WTC11 (cell line): ENCODE measurements around the gene FAN1. TPM values are rescaled to one million over a fixed set of nuclear protein-coding genes. Genes with fewer than 3 reads are reported as not detected.

Source experiments
- ATAC-seq: fragments of 200-7000 bp; cut with Tn5 transposase; 2 replicates; pipeline ENCODE4 v1.10.0; 2021; ENCODE audit warnings: mild to moderate bottlenecking, moderate library complexity
- CTCF ChIA-PET: fragments of 300-600 bp; sonication (Branson Sonifier 250); formaldehyde crosslinking; loops from one replicate; lab custom pipeline; 2021; ENCODE audit warnings: antibody characterized with exemption; lab: Charles Lee
- POLR2A ChIA-PET: fragments of 350-600 bp; sonication (Branson Sonifier 250); formaldehyde crosslinking; loops from one replicate; lab custom pipeline; 2021; ENCODE audit warnings: antibody characterized with exemption; lab: Charles Lee
- DNase-seq: peaks from one replicate; pipeline ENCODE4 v3.0.0; 2021; ENCODE audit warnings: low spot score
- H3K27ac Mint-ChIP-seq: 2 replicates; pipeline ENCODE4 v1.8.0; 2021; ENCODE audit warnings: mixed read lengths
- H3K27me3 Mint-ChIP-seq: 2 replicates; pipeline ENCODE4 v1.8.0; 2021; ENCODE audit warnings: low read depth, mild to moderate bottlenecking, moderate library complexity, mixed read lengths
- H3K36me3 Mint-ChIP-seq: 2 replicates; pipeline ENCODE4 v1.8.0; 2021; ENCODE audit warnings: mixed read lengths
- H3K4me1 Mint-ChIP-seq: 2 replicates; pipeline ENCODE4 v1.8.0; 2022; ENCODE audit warnings: mixed read lengths
- H3K4me3 Mint-ChIP-seq: 2 replicates; pipeline ENCODE4 v1.8.0; 2021; ENCODE audit warnings: mild to moderate bottlenecking, moderate library complexity, mixed read lengths
- H3K9me3 Mint-ChIP-seq: 2 replicates; pipeline ENCODE4 v1.8.0; 2021; ENCODE audit warnings: mixed read lengths
- CDX4 ChIP-seq: fragments of 250-450 bp; sonication (Bioruptor Pico); IDR thresholded peaks from 2 replicates; pipeline ENCODE4 v1.9.0; 2021; ENCODE audit warnings: moderate library complexity, mild to moderate bottlenecking, inconsistent platforms, borderline replicate concordance
- E2F4 ChIP-seq: sonication (generic); formaldehyde crosslinking; IDR thresholded peaks from 2 replicates; pipeline ENCODE4 v1.8.1; 2022; ENCODE audit warnings: low read depth, mild to moderate bottlenecking, moderate library complexity, missing genetic modification reagents, borderline replicate concordance
- ELF4 ChIP-seq: sonication (generic); formaldehyde crosslinking; IDR thresholded peaks from 2 replicates; pipeline ENCODE4 v1.8.1; 2022; ENCODE audit warnings: low read depth, mild to moderate bottlenecking, moderate library complexity, missing genetic modification reagents
- EMX1 ChIP-seq: fragments of 250-450 bp; sonication (Bioruptor Pico); IDR thresholded peaks from 2 replicates; pipeline ENCODE4 v1.8.0; 2021; ENCODE audit warnings: mild to moderate bottlenecking
- MYBL2 ChIP-seq: sonication (generic); formaldehyde crosslinking; IDR thresholded peaks from 2 replicates; pipeline ENCODE4 v1.8.1; 2023; ENCODE audit warnings: mild to moderate bottlenecking, moderate library complexity, missing genetic modification reagents
- PRDM15 ChIP-seq: sonication (generic); formaldehyde crosslinking; IDR thresholded peaks from 2 replicates; pipeline ENCODE4 v1.8.0; 2022; ENCODE audit warnings: missing genetic modification reagents
- SMAD4 ChIP-seq: sonication (generic); formaldehyde crosslinking; IDR thresholded peaks from 2 replicates; pipeline ENCODE4 v1.8.0; 2022; ENCODE audit warnings: mild to moderate bottlenecking, missing genetic modification reagents
- ZNF512 ChIP-seq: sonication (generic); formaldehyde crosslinking; IDR thresholded peaks from 2 replicates; pipeline ENCODE4 v1.8.1; 2022; ENCODE audit warnings: missing genetic modification reagents, borderline replicate concordance
- total RNA-seq: library from RNA; stranded (reverse); gene quantifications from 3 replicates; pipeline ENCODE4 v1.2.3, GENCODE V29; 2021
- TF ChIP-seq, protein P1 (sequence below): sonication (generic); formaldehyde crosslinking; IDR thresholded peaks from 2 replicates; pipeline ENCODE4 v1.8.1; 2023; ENCODE audit warnings: mild to moderate bottlenecking, missing genetic modification reagents
- TF ChIP-seq, protein P2 (sequence below): sonication (generic); formaldehyde crosslinking; IDR thresholded peaks from 2 replicates; pipeline ENCODE4 v1.8.1; 2023; ENCODE audit warnings: mild to moderate bottlenecking, missing genetic modification reagents, moderate library complexity
- TF ChIP-seq, protein P3 (sequence below): fragments of 250-450 bp; sonication (Bioruptor Pico); IDR thresholded peaks from 2 replicates; pipeline ENCODE4 v1.9.0; 2021; ENCODE audit warnings: mild to moderate bottlenecking
- TF ChIP-seq, protein P4 (sequence below): sonication (generic); formaldehyde crosslinking; IDR thresholded peaks from 2 replicates; pipeline ENCODE4 v1.8.0; 2022; ENCODE audit warnings: mild to moderate bottlenecking, missing genetic modification reagents
- TF ChIP-seq, protein P5 (sequence below): sonication (generic); formaldehyde crosslinking; conservative IDR thresholded peaks from 2 replicates; pipeline ENCODE4 v1.8.1; 2023; ENCODE audit warnings: mild to moderate bottlenecking, low read depth, missing genetic modification reagents, moderate library complexity

The FAN1 gene
- total RNA-seq, 1 experiment from 2014 or later, result 22.8 TPM

DNA sequence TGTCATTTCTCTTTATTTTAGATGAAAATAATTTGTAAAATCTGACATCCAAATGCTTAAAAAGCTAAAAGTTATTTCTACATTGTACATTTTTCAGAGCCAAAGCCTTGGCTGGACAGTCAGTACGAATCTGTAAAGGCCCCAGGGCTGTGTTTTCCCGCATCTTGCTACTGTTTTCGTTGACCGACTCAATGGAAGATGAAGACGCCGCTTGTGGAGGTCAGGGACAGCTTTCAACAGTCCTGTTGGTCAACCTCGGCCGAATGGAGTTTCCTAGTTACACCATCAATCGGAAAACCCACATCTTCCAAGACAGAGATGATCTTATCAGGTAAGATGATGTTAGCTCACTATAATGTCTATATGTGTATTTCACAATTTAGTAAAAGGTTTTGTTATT, 10.0 kb downstream of the FAN1 start (continued):
- TF ChIP-seq, protein P1, sequence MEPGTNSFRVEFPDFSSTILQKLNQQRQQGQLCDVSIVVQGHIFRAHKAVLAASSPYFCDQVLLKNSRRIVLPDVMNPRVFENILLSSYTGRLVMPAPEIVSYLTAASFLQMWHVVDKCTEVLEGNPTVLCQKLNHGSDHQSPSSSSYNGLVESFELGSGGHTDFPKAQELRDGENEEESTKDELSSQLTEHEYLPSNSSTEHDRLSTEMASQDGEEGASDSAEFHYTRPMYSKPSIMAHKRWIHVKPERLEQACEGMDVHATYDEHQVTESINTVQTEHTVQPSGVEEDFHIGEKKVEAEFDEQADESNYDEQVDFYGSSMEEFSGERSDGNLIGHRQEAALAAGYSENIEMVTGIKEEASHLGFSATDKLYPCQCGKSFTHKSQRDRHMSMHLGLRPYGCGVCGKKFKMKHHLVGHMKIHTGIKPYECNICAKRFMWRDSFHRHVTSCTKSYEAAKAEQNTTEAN (CRISPR knock-in tag), result no peak
- TF ChIP-seq MYBL2 (CRISPR knock-in tag), result no peak
- TF ChIP-seq, protein P2, sequence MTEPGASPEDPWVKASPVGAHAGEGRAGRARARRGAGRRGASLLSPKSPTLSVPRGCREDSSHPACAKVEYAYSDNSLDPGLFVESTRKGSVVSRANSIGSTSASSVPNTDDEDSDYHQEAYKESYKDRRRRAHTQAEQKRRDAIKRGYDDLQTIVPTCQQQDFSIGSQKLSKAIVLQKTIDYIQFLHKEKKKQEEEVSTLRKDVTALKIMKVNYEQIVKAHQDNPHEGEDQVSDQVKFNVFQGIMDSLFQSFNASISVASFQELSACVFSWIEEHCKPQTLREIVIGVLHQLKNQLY, result no peak

GRCh38 chr15:30917013-30917412, 13.3 kb downstream of the FAN1 start:
- ATAC-seq, result no peak; the same call in 1 of the 2 replicates
- TF ChIP-seq PRDM15 (CRISPR knock-in tag) (no peak), CDX4 (no peak), ELF4 (no peak), EMX1 (no peak), E2F4 (CRISPR knock-in tag) (no peak), ZNF512 (CRISPR knock-in tag) (no peak), MYBL2 (CRISPR knock-in tag) (no peak), SMAD4 (CRISPR knock-in tag) (no peak)
- TF ChIP-seq, protein P3, sequence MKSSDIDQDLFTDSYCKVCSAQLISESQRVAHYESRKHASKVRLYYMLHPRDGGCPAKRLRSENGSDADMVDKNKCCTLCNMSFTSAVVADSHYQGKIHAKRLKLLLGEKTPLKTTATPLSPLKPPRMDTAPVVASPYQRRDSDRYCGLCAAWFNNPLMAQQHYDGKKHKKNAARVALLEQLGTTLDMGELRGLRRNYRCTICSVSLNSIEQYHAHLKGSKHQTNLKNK, result no peak
- TF ChIP-seq, protein P4, sequence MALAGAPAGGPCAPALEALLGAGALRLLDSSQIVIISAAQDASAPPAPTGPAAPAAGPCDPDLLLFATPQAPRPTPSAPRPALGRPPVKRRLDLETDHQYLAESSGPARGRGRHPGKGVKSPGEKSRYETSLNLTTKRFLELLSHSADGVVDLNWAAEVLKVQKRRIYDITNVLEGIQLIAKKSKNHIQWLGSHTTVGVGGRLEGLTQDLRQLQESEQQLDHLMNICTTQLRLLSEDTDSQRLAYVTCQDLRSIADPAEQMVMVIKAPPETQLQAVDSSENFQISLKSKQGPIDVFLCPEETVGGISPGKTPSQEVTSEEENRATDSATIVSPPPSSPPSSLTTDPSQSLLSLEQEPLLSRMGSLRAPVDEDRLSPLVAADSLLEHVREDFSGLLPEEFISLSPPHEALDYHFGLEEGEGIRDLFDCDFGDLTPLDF (CRISPR knock-in tag), result no peak
- TF ChIP-seq, protein P5, sequence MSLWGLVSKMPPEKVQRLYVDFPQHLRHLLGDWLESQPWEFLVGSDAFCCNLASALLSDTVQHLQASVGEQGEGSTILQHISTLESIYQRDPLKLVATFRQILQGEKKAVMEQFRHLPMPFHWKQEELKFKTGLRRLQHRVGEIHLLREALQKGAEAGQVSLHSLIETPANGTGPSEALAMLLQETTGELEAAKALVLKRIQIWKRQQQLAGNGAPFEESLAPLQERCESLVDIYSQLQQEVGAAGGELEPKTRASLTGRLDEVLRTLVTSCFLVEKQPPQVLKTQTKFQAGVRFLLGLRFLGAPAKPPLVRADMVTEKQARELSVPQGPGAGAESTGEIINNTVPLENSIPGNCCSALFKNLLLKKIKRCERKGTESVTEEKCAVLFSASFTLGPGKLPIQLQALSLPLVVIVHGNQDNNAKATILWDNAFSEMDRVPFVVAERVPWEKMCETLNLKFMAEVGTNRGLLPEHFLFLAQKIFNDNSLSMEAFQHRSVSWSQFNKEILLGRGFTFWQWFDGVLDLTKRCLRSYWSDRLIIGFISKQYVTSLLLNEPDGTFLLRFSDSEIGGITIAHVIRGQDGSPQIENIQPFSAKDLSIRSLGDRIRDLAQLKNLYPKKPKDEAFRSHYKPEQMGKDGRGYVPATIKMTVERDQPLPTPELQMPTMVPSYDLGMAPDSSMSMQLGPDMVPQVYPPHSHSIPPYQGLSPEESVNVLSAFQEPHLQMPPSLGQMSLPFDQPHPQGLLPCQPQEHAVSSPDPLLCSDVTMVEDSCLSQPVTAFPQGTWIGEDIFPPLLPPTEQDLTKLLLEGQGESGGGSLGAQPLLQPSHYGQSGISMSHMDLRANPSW, result no peak
- ChIA-PET CTCF (interaction anchor here (1.6 kb wide), 2 partner anchors 14 to 212 kb away, joined by 5 to 9 read pairs; no protein-coding TSS in a partner anchor), POLR2A (no interaction called here)
- H3K27me3 Mint-ChIP-seq, result no peaks in the 10 kb centered on the region
- no peak overlapping the region for H3K27ac Mint-ChIP-seq
- peaks cover 16% of the 10 kb centered on the region for H3K4me1 Mint-ChIP-seq
- no peak for DNase-seq
- no peaks in the 10 kb centered on the region for H3K9me3 Mint-ChIP-seq
- peaks cover 47% of the 10 kb centered on the region for H3K36me3 Mint-ChIP-seq
- no peak overlapping the region for H3K4me3 Mint-ChIP-seq
